Measurements from ENCODE around the gene GOT1. TPM values are rescaled to one million over a fixed set of nuclear protein-coding genes. Genes with fewer than 3 reads are reported as not detected.

The GOT1 gene
- total and polyA plus RNA-seq, 2 experiments from 2014 or later = 39.6 to 62.7 TPM

DNA sequence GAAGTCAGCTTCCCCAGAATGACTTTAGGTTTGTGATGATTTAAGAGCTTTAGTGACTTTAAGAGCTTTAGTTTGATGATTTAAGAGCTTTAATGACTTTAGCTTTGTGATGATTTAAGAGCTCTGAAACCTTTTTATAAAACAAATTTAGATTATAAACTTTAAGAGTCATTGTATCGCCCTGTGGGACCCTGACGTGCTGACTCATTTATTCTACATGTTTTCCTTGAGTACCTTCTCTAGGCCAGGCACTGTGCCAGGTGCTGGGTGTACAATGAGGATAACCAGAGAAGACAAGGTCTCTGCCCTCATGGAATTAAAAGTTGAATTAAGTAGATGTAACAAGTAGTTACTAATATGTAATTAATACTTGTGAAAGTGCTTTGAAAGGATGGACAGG lies 55.9 kb downstream of the GOT1 start:
- peak overlapping the region; percentile 56 for H3K4me2 ChIP-seq (ENCODE audit: unreplicated experiment)
- no peaks in the 10 kb centered on the region for H3K36me3 ChIP-seq (ENCODE audit: low read depth)
- no peaks in the 10 kb centered on the region for H3K79me2 ChIP-seq (ENCODE audit: insufficient read depth)
- DNase-seq = peak; percentile 50
- no peak overlapping the region for H3K9ac ChIP-seq
- H3K27me3 ChIP-seq (replicated peaks; ENCODE audit: insufficient read depth) = no peaks in the 10 kb centered on the region
- no peak overlapping the region for H3K4me3 ChIP-seq
- peaks cover 16% of the 10 kb centered on the region for H3F3A ChIP-seq (ENCODE audit: insufficient read depth)
- in situ Hi-C loops (cut with MboI) = no loop called here
- TF ChIP-seq EZH2 (IDR thresholded peaks at IDR 0.05; ENCODE audit: insufficient read depth, poor library complexity, severe bottlenecking) (no peak), EZH2phosphoT487 (IDR thresholded peaks at IDR 0.05; ENCODE audit: insufficient read depth, low read depth) (no peak)
- peaks cover 54% of the 10 kb centered on the region for H3K4me1 ChIP-seq (ENCODE audit: insufficient read depth)
- no peaks in the 10 kb centered on the region for H4K20me1 ChIP-seq (ENCODE audit: insufficient read depth)
- no peaks in the 10 kb centered on the region for H3K9me2 ChIP-seq (ENCODE audit: insufficient read depth)
- H2AFZ ChIP-seq = no peak overlapping the region
- H3K9me3 ChIP-seq (ENCODE audit: low read depth) = no peaks in the 10 kb centered on the region
- no peak overlapping the region for H3K27ac ChIP-seq
- WGBS, 2 experiments (ENCODE audit: low coverage in 1 of 2, low lambda C conversion rate in 2 of 2, missing lambda C conversion rate in 2 of 2) = 64 to 70% methylated on average over 2 of the region's 2 CpGs

DNA sequence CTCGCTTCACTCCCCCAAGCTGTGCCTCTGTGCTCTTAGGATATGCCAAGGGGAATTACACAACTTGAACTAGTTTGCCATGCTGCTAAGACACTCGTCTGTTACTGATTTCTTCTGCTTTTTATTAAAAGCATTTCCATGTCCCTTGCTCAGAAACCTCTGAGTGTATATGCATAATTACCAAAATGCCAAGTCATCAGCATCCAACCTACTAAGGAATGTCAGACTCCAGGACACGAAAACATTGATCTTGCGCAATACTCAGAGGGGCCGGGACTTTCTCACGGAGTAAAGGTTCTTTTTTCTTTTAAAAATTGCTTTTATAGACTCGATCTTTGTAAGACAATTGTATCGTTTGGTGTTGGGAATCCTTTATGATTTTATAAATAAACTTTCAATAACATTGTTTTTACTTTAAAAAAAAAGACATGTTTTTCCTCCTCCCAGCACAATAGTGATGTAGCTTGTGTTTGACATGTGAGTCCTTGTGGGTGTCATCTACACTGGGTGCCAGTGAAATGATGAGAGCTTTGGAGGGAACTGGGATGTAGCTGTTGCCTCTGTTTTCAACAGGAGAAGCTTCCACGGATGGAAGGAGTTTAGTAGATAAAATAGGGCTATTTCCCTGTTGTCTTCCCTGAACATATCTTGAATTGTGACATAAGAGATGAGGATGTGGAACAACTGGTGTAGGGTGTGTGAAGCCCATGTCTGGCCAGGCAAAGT lies 57.7 kb downstream of the GOT1 start:
- Histone ChIP-seq H3K27me3 (replicated peaks; ENCODE audit: insufficient read depth) (no peaks in the 10 kb centered on the region), H3K4me2 (ENCODE audit: unreplicated experiment) (peak overlapping the region; percentile 58), H3K9ac (peak overlapping the region; percentile 40), H3K36me3 (ENCODE audit: low read depth) (no peaks in the 10 kb centered on the region), H4K20me1 (ENCODE audit: insufficient read depth) (no peaks in the 10 kb centered on the region), H3K9me3 (ENCODE audit: low read depth) (no peaks in the 10 kb centered on the region), H3K9me2 (ENCODE audit: insufficient read depth) (no peaks in the 10 kb centered on the region), H3K79me2 (ENCODE audit: insufficient read depth) (no peaks in the 10 kb centered on the region), H3K4me1 (ENCODE audit: insufficient read depth) (peaks cover 70% of the 10 kb centered on the region), H3F3A (ENCODE audit: insufficient read depth) (peaks cover 33% of the 10 kb centered on the region), H2AFZ (peak overlapping the region; percentile 28), H3K27ac (peak overlapping the region; percentile 68), H3K4me3 (peak overlapping the region; percentile 3)
- DNase-seq = peak; percentile 92
- in situ Hi-C loops (cut with MboI) = no loop called here
- TF ChIP-seq EZH2phosphoT487 (IDR thresholded peaks at IDR 0.05; ENCODE audit: insufficient read depth, low read depth) (no peak), EZH2 (IDR thresholded peaks at IDR 0.05; ENCODE audit: insufficient read depth, poor library complexity, severe bottlenecking) (no peak)
- WGBS, 2 experiments (ENCODE audit: low coverage in 1 of 2, low lambda C conversion rate in 2 of 2, missing lambda C conversion rate in 2 of 2) = 2 to 3% methylated on average over 9 of the region's 9 CpGs

DNA sequence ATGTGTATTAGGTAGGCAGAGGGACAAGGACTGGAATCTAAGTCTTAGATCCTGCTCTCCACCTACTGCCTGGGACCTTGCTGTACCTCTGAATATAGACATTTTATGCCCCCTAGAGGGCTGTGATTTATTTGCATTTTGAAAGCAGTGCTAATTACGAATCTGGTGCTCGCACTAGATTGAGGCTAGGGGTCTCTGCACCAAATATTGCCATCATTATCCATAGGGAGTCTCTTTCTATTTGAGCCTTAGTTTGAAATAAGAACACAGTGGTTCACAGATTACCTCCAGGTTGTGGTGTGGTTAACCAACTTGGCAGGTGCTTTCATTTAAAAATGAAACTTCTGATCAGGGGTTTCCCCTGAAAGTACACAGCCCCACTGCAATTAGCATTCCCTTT lies 59.4 kb downstream of the GOT1 start:
- Histone ChIP-seq H3K4me2 (ENCODE audit: unreplicated experiment) (peak overlapping the region; percentile 38), H3K9me2 (ENCODE audit: insufficient read depth) (no peaks in the 10 kb centered on the region), H3K9ac (no peak overlapping the region), H3K79me2 (ENCODE audit: insufficient read depth) (no peaks in the 10 kb centered on the region), H4K20me1 (ENCODE audit: insufficient read depth) (no peaks in the 10 kb centered on the region), H3K27me3 (replicated peaks; ENCODE audit: insufficient read depth) (no peaks in the 10 kb centered on the region), H2AFZ (no peak overlapping the region), H3F3A (ENCODE audit: insufficient read depth) (peaks cover 33% of the 10 kb centered on the region), H3K36me3 (ENCODE audit: low read depth) (no peaks in the 10 kb centered on the region), H3K4me1 (ENCODE audit: insufficient read depth) (peaks cover 71% of the 10 kb centered on the region), H3K9me3 (ENCODE audit: low read depth) (no peaks in the 10 kb centered on the region), H3K27ac (no peak overlapping the region), H3K4me3 (no peak overlapping the region)
- TF ChIP-seq EZH2 (IDR thresholded peaks at IDR 0.05; ENCODE audit: insufficient read depth, poor library complexity, severe bottlenecking) (no peak), EZH2phosphoT487 (IDR thresholded peaks at IDR 0.05; ENCODE audit: insufficient read depth, low read depth) (no peak)
- peak; percentile 74 for DNase-seq
- 37% methylated on average over 2 of the region's 2 CpGs for WGBS, 2 experiments (ENCODE audit: low coverage in 1 of 2, low lambda C conversion rate in 2 of 2, missing lambda C conversion rate in 2 of 2)
- in situ Hi-C loops (cut with MboI) = no loop called here

DNA sequence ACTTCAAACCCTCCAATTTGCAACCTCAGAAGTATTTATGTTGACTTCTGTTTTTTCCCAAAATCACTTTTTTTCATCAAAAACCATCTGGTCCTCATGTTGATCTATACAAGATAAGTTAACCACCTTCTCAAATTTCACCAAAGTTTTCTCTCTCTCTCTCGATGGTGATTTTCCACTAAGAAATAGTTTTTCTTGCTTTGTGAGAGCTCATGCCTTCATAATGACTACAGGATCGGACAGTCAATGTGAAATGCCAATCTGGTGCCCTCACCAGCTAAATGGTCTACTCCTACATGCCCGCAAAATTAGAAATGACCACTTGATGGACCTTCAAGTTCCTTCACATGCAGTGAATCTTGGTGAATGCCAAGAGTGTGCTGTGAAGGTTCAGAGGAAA lies 60.9 kb downstream of the GOT1 start:
- Histone ChIP-seq H3K79me2 (ENCODE audit: insufficient read depth) (no peaks in the 10 kb centered on the region), H3F3A (ENCODE audit: insufficient read depth) (peaks cover 33% of the 10 kb centered on the region), H3K9ac (peak overlapping the region; percentile 49), H3K4me3 (peak overlapping the region; percentile 43), H2AFZ (no peak overlapping the region), H4K20me1 (ENCODE audit: insufficient read depth) (no peaks in the 10 kb centered on the region), H3K4me2 (ENCODE audit: unreplicated experiment) (peak overlapping the region; percentile 52), H3K4me1 (ENCODE audit: insufficient read depth) (peaks cover 69% of the 10 kb centered on the region), H3K9me3 (ENCODE audit: low read depth) (no peaks in the 10 kb centered on the region), H3K27me3 (replicated peaks; ENCODE audit: insufficient read depth) (no peaks in the 10 kb centered on the region), H3K27ac (peak overlapping the region; percentile 83), H3K36me3 (ENCODE audit: low read depth) (no peaks in the 10 kb centered on the region), H3K9me2 (ENCODE audit: insufficient read depth) (no peaks in the 10 kb centered on the region)
- peak; percentile 84 for DNase-seq
- TF ChIP-seq EZH2phosphoT487 (IDR thresholded peaks at IDR 0.05; ENCODE audit: insufficient read depth, low read depth) = 0 out of 2 replicates have a peak, but pooled peaks have one; percentile 41
- TF ChIP-seq EZH2 (IDR thresholded peaks at IDR 0.05; ENCODE audit: insufficient read depth, poor library complexity, severe bottlenecking) = no peak
- in situ Hi-C loops (cut with MboI) = no loop called here
- 25 to 30% methylated on average over 3 of the region's 3 CpGs for WGBS, 2 experiments (ENCODE audit: low coverage in 1 of 2, low lambda C conversion rate in 2 of 2, missing lambda C conversion rate in 2 of 2)

All from GM23248 (cell line).